ENCODE measurements around the gene SERPINA5.

DNA sequence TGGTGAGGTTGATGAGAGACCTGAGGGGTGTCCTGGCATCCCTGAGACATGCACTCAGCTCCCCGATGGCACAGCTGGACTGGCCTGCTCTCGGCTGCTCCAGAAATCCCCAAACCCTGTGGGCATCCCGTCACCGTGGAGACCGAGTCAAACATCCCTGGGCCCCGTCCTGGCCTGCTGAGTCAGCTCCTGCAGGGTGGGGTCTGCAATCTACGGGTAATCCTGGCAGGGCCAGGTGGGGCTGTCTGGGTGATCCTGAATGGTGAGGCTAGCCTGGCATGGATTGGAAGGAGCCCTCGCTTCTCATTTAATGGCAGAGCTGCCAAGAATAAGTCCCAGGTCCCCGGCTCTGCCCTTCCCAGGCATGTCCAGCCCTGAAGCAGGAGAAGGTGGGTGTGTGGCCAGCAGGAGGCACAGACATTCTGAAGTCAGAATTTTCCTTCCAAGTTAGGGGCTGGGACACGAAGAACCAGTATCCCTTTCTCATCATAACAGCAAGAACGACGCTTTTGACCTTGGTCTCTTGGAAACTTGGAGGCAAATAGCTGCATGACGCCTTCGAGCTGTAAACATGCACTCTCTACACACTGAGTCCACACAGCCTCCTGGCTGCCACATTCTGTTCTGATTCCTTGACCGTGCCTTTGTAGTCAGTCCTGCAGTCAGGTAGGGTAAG is 37.6 kb upstream of the SERPINA5 start:
- TF ChIP-seq, protein P1, sequence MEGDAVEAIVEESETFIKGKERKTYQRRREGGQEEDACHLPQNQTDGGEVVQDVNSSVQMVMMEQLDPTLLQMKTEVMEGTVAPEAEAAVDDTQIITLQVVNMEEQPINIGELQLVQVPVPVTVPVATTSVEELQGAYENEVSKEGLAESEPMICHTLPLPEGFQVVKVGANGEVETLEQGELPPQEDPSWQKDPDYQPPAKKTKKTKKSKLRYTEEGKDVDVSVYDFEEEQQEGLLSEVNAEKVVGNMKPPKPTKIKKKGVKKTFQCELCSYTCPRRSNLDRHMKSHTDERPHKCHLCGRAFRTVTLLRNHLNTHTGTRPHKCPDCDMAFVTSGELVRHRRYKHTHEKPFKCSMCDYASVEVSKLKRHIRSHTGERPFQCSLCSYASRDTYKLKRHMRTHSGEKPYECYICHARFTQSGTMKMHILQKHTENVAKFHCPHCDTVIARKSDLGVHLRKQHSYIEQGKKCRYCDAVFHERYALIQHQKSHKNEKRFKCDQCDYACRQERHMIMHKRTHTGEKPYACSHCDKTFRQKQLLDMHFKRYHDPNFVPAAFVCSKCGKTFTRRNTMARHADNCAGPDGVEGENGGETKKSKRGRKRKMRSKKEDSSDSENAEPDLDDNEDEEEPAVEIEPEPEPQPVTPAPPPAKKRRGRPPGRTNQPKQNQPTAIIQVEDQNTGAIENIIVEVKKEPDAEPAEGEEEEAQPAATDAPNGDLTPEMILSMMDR (IDR thresholded peaks at IDR 0.05): no peak
- no peak for TF ChIP-seq POLR2A (IDR thresholded peaks at IDR 0.05)
- TF ChIP-seq EP300 (IDR thresholded peaks at IDR 0.05): no peak
